ENCODE data around the gene SEMA5A. TPM values are rescaled to one million over a fixed set of nuclear protein-coding genes. Genes with fewer than 3 reads are reported as not detected.

Gene SEMA5A
- total RNA-seq, 1 donor from 2014 or later: 25.3 TPM

- ATAC-seq (peak; percentile 52), DNase-seq (no peak)
- intact Hi-C loops (cut with micrococcal nuclease): no loop called here
Measured at GRCh38 chr5:9348401-9348996, 197.4 kb downstream of the SEMA5A start.

DNA sequence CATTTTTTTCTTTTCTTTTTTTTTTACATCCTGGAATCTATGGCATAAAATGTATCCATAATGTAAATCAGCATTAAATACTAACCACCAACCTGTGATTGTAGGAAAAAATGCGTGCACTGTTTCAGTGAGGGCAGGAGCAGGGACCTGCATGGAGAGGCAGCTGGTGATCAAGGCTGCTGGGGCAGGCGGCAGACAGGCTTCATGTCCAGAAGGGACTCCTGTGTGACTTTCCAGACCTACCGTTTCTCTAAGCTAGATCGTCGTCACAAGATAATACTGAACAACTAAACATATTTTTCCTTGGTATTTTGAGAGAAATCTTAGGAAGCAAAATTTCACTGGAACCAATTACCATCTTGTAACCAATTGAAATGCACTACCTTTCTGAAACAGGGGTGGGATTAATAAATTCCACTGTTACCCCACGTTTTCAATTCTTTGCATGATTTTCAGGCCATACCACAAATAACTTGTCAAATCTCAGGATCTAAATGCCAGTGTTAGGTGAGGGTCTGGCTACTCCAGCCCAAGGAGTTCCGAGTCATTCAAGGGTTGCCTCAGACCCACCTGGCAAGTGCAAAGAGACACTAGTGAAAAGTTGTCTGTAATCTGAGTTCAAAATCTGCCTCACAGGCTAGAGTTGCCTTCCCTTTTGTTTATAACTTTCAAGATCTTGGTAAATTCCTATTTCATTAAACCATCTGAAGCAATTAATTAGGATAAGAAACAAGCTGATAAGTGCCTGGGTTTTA lies 198.2 kb downstream of the SEMA5A start:
- ATAC-seq: no peak
- intact Hi-C loops (cut with micrococcal nuclease): no loop called here
- no peak for DNase-seq

DNA sequence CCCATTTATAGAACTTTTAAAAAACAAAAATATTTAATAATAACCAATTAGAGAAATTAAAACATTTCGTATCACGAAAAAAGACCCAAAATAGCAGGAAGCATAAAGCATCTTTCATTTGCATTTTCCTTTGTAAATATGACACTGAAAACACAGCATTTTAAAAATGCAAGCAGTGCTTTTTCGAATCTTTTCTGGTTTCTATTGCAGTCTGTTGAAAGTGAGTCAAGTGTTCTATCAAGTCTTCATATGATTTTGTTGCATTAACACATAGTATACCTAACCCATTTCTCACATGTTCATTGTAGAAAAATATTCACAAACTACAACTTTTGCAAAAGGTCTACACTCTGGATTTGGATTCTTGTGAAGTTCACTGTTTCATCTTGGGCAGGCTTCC lies 198.8 kb downstream of the SEMA5A start:
- intact Hi-C loops (cut with micrococcal nuclease): no loop called here
- DNase-seq (no peak), ATAC-seq (no peak)

- DNase-seq (no peak), ATAC-seq (no peak)
- intact Hi-C loops (cut with micrococcal nuclease): no loop called here
Measured at GRCh38 chr5:9344751-9345240, 201.1 kb downstream of the SEMA5A start.

GRCh38 chr5:9343146-9343850 lies 202.6 kb downstream of the SEMA5A start:
- DNase-seq (no peak), ATAC-seq (no peak)
- intact Hi-C loops (cut with micrococcal nuclease): no loop called here

DNA sequence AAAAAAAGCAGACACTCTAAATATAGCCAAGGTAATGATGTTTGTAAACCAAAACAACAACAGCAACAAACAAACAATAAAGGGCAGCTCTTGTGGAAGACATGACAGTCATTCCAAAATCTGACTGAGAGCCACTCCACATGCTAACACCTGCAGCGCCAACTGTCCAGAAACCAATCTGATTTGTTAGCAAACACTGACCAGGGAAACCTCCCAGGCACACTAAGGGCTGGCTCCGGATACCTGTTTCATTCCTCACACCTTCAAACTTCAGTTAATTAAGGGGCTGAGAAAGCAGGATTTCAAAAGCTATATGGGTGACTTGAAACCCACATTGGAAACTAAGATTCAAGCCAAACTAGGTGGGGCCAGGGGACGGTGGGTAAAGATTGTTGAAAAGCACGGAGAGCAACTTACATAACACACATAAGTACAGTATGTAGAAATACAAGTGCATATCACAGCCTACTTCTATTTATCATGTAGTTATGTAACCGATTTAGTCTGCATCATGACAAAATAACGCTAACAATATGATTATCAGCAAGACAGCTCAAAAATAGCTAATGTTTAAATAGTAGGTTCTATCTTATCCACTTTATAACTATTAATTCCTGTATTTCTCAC lies 203.6 kb downstream of the SEMA5A start:
- ATAC-seq (no peak), DNase-seq (no peak)
- intact Hi-C loops (cut with micrococcal nuclease): no loop called here

- peak; percentile 65 for ATAC-seq
- peak; percentile 41 for DNase-seq
- intact Hi-C loops (cut with micrococcal nuclease): no loop called here
Measured at GRCh38 chr5:9340085-9340484, 205.8 kb downstream of the SEMA5A start.

GRCh38 chr5:9339206-9339818 lies 206.6 kb downstream of the SEMA5A start:
- intact Hi-C loops (cut with micrococcal nuclease): no loop called here
- DNase-seq: no peak
- no peak for ATAC-seq

DNA sequence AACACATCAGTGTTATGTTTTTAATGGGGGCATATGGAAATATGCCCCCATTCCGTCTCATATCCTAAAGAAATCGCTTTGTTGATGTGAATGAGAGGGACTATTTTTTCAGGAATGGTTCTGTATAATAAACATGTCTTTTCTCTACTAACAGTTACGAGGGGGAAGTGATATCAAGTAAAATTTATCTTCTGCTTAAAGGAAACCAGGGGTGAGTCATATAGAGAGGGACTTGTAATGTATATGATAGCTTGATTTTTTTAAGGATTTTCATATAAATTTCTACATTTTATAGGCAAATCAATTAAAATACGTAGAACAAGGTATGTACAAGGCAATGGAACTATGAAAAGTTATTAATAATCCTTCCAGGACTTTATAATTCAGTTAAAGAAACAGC lies 207.1 kb downstream of the SEMA5A start:
- ATAC-seq (no peak), DNase-seq (no peak)
- intact Hi-C loops (cut with micrococcal nuclease): no loop called here

DNA sequence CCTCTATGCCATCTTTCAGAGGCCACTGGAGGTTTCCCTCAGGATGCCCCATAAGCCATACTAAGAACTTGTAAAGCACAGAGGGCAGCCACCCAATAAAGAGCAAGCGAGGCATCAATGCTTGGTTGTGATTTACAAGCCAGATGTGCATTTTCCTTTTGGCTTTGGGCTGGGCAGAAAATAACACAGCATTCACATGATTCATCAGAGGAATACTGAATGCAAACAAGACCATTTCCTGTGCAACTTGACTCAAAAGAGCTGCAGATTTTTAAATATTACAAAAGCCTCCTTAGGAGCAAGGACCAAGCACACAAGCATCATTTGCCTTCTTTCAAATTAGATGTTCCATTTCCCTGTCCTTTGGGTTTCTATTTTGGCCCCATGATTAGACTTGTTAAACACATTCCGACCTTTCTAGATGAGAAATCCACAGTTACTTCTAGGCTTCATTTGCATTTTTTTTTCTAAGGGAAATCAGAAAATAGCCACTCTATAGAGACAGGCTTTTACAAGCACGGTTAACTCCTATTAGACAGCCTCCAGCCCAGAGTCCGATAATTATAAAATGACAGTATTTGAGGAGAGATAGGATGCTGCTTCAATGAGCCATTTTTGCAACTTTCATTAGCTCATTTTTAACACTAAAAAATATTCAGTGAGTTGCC lies 207.8 kb downstream of the SEMA5A start:
- DNase-seq (no peak), ATAC-seq (no peak)
- intact Hi-C loops (cut with micrococcal nuclease): no loop called here

GRCh38 chr5:9335754-9336495 lies 209.9 kb downstream of the SEMA5A start:
- DNase-seq: no peak
- intact Hi-C loops (cut with micrococcal nuclease): no loop called here
- ATAC-seq: no peak

GRCh38 chr5:9335269-9335668 lies 210.6 kb downstream of the SEMA5A start:
- ATAC-seq: no peak
- intact Hi-C loops (cut with micrococcal nuclease): no loop called here

DNA sequence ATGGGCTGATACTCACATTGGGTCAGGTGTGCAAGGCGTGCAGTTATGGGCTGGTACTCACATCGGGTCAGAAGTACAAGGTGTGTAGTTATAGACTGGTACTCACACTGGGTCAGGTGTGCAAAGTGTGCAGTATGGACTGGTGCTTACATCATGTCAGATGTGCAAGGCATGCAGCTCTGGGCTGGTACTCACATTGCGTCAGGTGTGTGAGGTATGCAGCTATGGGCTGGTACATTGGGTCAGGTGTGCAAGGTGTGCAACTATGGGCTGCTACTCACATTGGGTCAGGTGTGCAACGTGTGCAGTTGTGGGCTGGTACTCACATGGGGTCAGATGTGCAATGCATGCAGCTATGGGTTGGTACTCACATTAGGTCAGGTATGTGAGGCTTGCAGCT lies 213.8 kb downstream of the SEMA5A start:
- no peak for ATAC-seq
- intact Hi-C loops (cut with micrococcal nuclease): no loop called here
- no peak for DNase-seq

More at GRCh38 chr5:9335269-9335668, 210.6 kb downstream of the SEMA5A start:
- DNase-seq: no peak

- ATAC-seq (no peak), DNase-seq (no peak)
- intact Hi-C loops (cut with micrococcal nuclease): no loop called here
Measured at GRCh38 chr5:9331372-9331771, 214.5 kb downstream of the SEMA5A start.

GRCh38 chr5:9329125-9329524 lies 216.8 kb downstream of the SEMA5A start:
- DNase-seq: no peak
- no peak for ATAC-seq
- intact Hi-C loops (cut with micrococcal nuclease): no loop called here

GRCh38 chr5:9325549-9325948 lies 220.3 kb downstream of the SEMA5A start:
- DNase-seq (no peak), ATAC-seq (no peak)
- intact Hi-C loops (cut with micrococcal nuclease): no loop called here

DNA sequence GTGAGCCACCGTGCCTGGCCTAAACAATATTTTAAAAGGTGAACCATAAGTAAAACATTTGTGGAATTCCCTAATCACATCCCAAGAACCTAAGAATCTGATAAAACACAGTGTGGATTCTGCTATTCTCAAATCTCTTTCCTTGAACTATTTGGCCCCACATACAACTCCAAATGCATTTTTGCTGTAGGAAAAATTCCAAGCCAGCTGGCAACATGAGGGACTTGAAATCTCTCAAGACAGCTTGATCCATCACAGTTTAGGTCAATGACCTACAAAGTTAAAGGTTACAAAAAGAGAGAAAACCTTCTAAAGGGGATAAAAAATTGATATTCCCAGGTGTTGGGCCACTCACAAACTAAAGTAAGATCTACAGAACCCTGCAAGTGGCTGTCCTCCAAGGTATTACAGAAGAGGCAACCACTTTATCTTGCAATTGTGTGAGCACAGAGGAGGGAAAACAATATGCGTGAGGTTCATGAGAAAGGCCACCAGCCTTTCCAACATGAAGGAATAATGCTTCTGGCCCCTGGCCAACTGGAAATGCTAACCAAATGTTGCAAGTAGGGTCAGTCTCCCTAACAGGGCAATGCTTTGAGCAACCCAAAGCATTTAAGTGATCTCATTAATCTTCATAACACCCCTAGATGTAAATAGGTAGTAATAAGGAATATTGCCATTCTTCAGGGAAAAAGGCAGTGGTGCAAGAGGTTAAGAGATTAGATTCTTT lies 221.4 kb downstream of the SEMA5A start:
- DNase-seq: no peak
- no peak for ATAC-seq
- intact Hi-C loops (cut with micrococcal nuclease): no loop called here

GRCh38 chr5:9320652-9321051 lies 225.2 kb downstream of the SEMA5A start:
- intact Hi-C loops (cut with micrococcal nuclease): no loop called here
- DNase-seq (no peak), ATAC-seq (peak; percentile 57)
